Neural cell (in vitro differentiated cells): Measurements from ENCODE around the gene IPP. TPM values are rescaled to one million over a fixed set of nuclear protein-coding genes. Genes with fewer than 3 reads are reported as not detected.

Source experiments
- H2AFZ ChIP-seq: fragments of 200-600, 300-800 bp; sonication (generic), shearing (Covaris generic); 2 replicates; pipeline ENCODE4 v1.6.0; 2014; ENCODE audit warnings: low read depth, mild to moderate bottlenecking, antibody characterized with exemption, low read length, moderate library complexity
- H3F3A ChIP-seq: fragments of 200-600 bp; shearing (Covaris generic); 2 replicates; pipeline ENCODE4 v1.6.1; 2016; ENCODE audit warnings: mild to moderate bottlenecking, moderate library complexity, mixed read lengths, antibody characterized with exemption, low read length; ENCODE audit not compliant: insufficient read depth, poor library complexity, severe bottlenecking
- H3K27ac ChIP-seq: fragments of 200-600, 300-800 bp; sonication (generic), shearing (Covaris generic); 2 replicates; pipeline ENCODE4 v1.5.1; 2014; ENCODE audit warnings: mild to moderate bottlenecking, low read length, moderate library complexity
- H3K27me3 ChIP-seq: fragments of 300-800, 200-600 bp; sonication (generic), shearing (Covaris generic); 2 replicates; pipeline ENCODE4 v1.6.0; 2014; ENCODE audit warnings: mild to moderate bottlenecking, low read depth, low read length, moderate library complexity; ENCODE audit not compliant: insufficient read depth
- H3K36me3 ChIP-seq: fragments of 300-800, 200-600 bp; sonication (generic), shearing (Covaris generic); 2 replicates; pipeline ENCODE4 v1.5.1; 2014; ENCODE audit warnings: mild to moderate bottlenecking, antibody characterized with exemption, low read length, moderate library complexity; ENCODE audit not compliant: insufficient read depth
- H3K4me2 ChIP-seq: fragments of 300-800, 200-600 bp; sonication (generic), shearing (Covaris generic); 2 replicates; pipeline ENCODE4 v1.6.0; 2014; ENCODE audit warnings: mild to moderate bottlenecking, low read length
- H3K4me3 ChIP-seq: fragments of 300-800, 200-600 bp; sonication (generic), shearing (Covaris generic); 2 replicates; pipeline ENCODE4 v1.5.1; 2014; ENCODE audit warnings: mild to moderate bottlenecking, low read length, moderate library complexity
- H3K79me2 ChIP-seq: fragments of 200-600 bp; shearing (Covaris generic); replicated peaks from 2 replicates; pipeline ENCODE4 v1.6.0; 2014; ENCODE audit warnings: mild to moderate bottlenecking, low read length, moderate library complexity; ENCODE audit not compliant: insufficient read depth
- H3K9ac ChIP-seq: fragments of 300-800, 200-600 bp; sonication (generic), shearing (Covaris generic); 2 replicates; pipeline ENCODE4 v1.6.1; 2016; ENCODE audit warnings: mild to moderate bottlenecking, low read length, mixed read lengths
- H3K9me2 ChIP-seq: fragments of 200-600 bp; shearing (Covaris generic); 2 replicates; pipeline ENCODE4 v1.6.1; 2016; ENCODE audit warnings: mild to moderate bottlenecking, low read length, mixed read lengths; ENCODE audit not compliant: insufficient read depth
- H3K9me3 ChIP-seq: fragments of 200-600, 300-800 bp; sonication (generic), shearing (Covaris generic); 2 replicates; pipeline ENCODE4 v1.6.1; 2016; ENCODE audit warnings: mild to moderate bottlenecking, mixed run types, low read length, moderate library complexity, mixed read lengths
- H4K20me1 ChIP-seq: fragments of 200-600 bp; shearing (Covaris generic); 2 replicates; pipeline ENCODE4 v1.6.1; 2016; ENCODE audit warnings: mild to moderate bottlenecking, mixed run types; ENCODE audit not compliant: insufficient read depth
- CTCF ChIP-seq: fragments of 450-650 bp; IDR thresholded peaks from 2 replicates; pipeline ENCODE4 v1.5.1; 2014; ENCODE audit warnings: antibody characterized with exemption, mild to moderate bottlenecking, moderate library complexity; ENCODE audit not compliant: poor library complexity, severe bottlenecking
- EP300 ChIP-seq: fragments of 450-650 bp; conservative IDR thresholded peaks from 2 replicates; pipeline ENCODE4 v1.6.1; 2014; ENCODE audit warnings: antibody characterized with exemption, mild to moderate bottlenecking, moderate library complexity; ENCODE audit not compliant: poor library complexity, severe bottlenecking
- EZH2 ChIP-seq: fragments of 200-600, 300-800 bp; shearing (Covaris generic), sonication (generic); IDR thresholded peaks from 2 replicates; pipeline ENCODE4 v1.6.1; 2014; ENCODE audit warnings: antibody characterized with exemption, low read length, borderline replicate concordance, mild to moderate bottlenecking; ENCODE audit not compliant: insufficient read depth, poor library complexity, severe bottlenecking
- MXI1 ChIP-seq: fragments of 450-650 bp; conservative IDR thresholded peaks from 2 replicates; pipeline ENCODE4 v1.6.1; 2014; ENCODE audit warnings: antibody characterized with exemption, mild to moderate bottlenecking; ENCODE audit not compliant: poor library complexity, severe bottlenecking
- POLR2AphosphoS5 ChIP-seq: IDR thresholded peaks from 2 replicates; pipeline ENCODE4 v1.6.1; 2012
- RAD21 ChIP-seq: fragments of 450-650 bp; conservative IDR thresholded peaks from 2 replicates; pipeline ENCODE4 v1.6.1; 2014; ENCODE audit warnings: antibody characterized with exemption, mild to moderate bottlenecking, moderate library complexity
- REST ChIP-seq: IDR thresholded peaks from 2 replicates; pipeline ENCODE4 v1.6.1; 2012; ENCODE audit warnings: borderline replicate concordance
- SMC3 ChIP-seq: fragments of 450-650 bp; conservative IDR thresholded peaks from 2 replicates; pipeline ENCODE4 v1.6.1; 2014; ENCODE audit warnings: antibody characterized with exemption, mild to moderate bottlenecking, moderate library complexity; ENCODE audit not compliant: poor library complexity
- TAF1 ChIP-seq: IDR thresholded peaks from 2 replicates; pipeline ENCODE4 v1.6.1; 2012; ENCODE audit warnings: low read depth
- polyA plus RNA-seq: library from polyadenylated mRNA; depleted of rRNA; stranded (reverse); fragments of >200 nt; gene quantifications from 2 replicates; pipeline ENCODE4 v1.2.3, GENCODE V29; 2014

Gene IPP
- polyA plus RNA-seq, 1 donor from 2014 or later = 8.3 TPM

DNA sequence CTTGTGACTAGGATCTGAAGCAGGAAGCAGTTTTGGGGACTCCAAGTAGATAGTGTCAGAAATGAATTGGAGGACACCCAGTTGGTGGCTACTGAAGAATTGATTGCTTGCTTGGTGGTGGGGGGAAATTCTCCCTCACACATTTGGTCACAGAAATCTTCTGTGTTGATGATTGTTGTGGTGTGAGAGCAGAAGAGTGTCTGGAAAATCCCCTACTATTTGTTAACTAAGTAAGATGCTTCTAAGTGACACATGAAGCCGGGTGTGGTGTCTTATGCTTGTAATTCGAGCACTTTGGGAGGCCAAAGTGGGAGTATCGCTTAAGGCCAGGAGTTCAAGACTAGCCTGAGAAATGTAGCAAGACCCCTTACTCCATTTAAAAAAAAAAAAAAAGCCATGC is 22.5 kb upstream of the IPP start:
- Histone ChIP-seq H3K36me3 (no peaks in the 10 kb centered on the region), H3K9me2 (no peaks in the 10 kb centered on the region), H3F3A (no peaks in the 10 kb centered on the region), H3K27ac (no peak overlapping the region), H3K4me2 (no peak overlapping the region), H3K4me3 (no peak overlapping the region), H3K9ac (no peak overlapping the region), H3K79me2 (no peaks in the 10 kb centered on the region), H2AFZ (no peak overlapping the region), H4K20me1 (no peaks in the 10 kb centered on the region), H3K27me3 (no peaks in the 10 kb centered on the region), H3K9me3 (no peaks in the 10 kb centered on the region)
- TF ChIP-seq SMC3 (no peak), RAD21 (no peak), CTCF (no peak), MXI1 (no peak), EP300 (no peak), REST (no peak), TAF1 (no peak), EZH2 (no peak), POLR2AphosphoS5 (no peak)

DNA sequence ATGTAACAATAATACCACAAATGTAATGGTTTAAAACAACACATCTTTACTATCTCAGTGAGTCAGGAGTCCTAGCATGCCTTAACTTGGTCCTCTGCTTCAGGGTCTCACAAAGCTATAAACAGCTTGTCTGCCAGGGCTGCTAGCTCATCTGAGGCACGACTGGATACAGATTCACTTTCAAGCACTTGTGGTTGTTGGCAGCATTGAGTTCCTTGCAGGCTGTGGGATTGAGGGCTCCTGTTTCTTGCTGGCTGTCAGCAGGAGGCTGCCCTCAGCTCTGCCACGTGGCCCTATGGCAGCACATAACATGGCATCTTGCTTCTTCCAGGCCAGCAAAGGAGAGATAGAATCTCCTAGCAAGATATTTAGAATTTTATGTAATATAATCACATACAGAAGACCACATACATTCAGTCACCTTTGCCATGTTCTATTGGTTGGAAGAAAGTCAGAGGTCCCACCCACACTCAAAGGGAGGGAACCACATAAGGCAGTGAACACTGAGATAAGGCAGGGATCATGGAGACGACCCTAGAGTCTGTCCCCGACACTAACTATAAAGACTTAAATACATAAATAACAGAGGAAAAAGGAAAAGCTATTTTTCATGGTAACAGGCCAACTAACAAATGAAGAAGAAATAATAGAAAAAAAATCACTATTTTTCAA is 18.9 kb upstream of the IPP start:
- Histone ChIP-seq H3K4me2 (no peak overlapping the region), H2AFZ (no peak overlapping the region)

More for the DNA sequence above, 18.9 kb upstream of the IPP start:
- no peaks in the 10 kb centered on the region for H3K79me2 ChIP-seq
- no peak overlapping the region for H3K4me3 ChIP-seq
- H3K9me2 ChIP-seq = no peaks in the 10 kb centered on the region
- H3K27me3 ChIP-seq = no peaks in the 10 kb centered on the region
- no peaks in the 10 kb centered on the region for H3K36me3 ChIP-seq
- H4K20me1 ChIP-seq = no peaks in the 10 kb centered on the region
- no peaks in the 10 kb centered on the region for H3F3A ChIP-seq
- H3K9ac ChIP-seq = no peak overlapping the region
- no peak for TF ChIP-seq EZH2
- no peak for TF ChIP-seq MXI1
- TF ChIP-seq CTCF = no peak
- TF ChIP-seq POLR2AphosphoS5 = no peak
- no peak for TF ChIP-seq EP300
- TF ChIP-seq SMC3 = no peak
- no peak for TF ChIP-seq RAD21
- TF ChIP-seq TAF1 = no peak
- no peaks in the 10 kb centered on the region for H3K9me3 ChIP-seq
- H3K27ac ChIP-seq = no peak overlapping the region
